Liver (tissue), 3 donors: ENCODE results near the gene DBT.
"Not testable (repeated sequence)": the region's sequence is repeated elsewhere in the genome, so short reads cannot be mapped to it uniquely, and the experiment has no call there.

Experiments
- ATF3 ChIP-seq: IDR thresholded peaks from 2 replicates; pipeline ENCODE4 v1.6.1; 2016; ENCODE audit warnings: antibody characterized with exemption
- EGR1 ChIP-seq, 2 donors: IDR thresholded peaks; 2 replicates each; pipeline ENCODE4 v1.6.1; 2016 to 2018; ENCODE audit warnings: antibody characterized with exemption in 2 of 2, low read depth in 2 of 2
- GABPA ChIP-seq, 2 donors: IDR thresholded peaks in 1 of 2; conservative IDR thresholded peaks in 1 of 2; 2 replicates each; pipeline ENCODE4 v1.6.1; 2016; ENCODE audit warnings: antibody characterized with exemption in 2 of 2, mild to moderate bottlenecking in 1 of 2, moderate library complexity in 1 of 2
- JUND ChIP-seq, 2 donors: IDR thresholded peaks; 2 replicates each; pipeline ENCODE4 v1.6.1; 2016; ENCODE audit warnings: antibody characterized with exemption in 2 of 2
- RAD21 ChIP-seq, 2 donors: IDR thresholded peaks; 2 replicates each; pipeline ENCODE4 v1.6.1; 2016; ENCODE audit warnings: antibody characterized with exemption in 2 of 2, mild to moderate bottlenecking in 2 of 2
- REST ChIP-seq: IDR thresholded peaks from 2 replicates; pipeline ENCODE4 v1.6.1; 2016; ENCODE audit warnings: antibody characterized with exemption, mild to moderate bottlenecking
- RXRA ChIP-seq, 2 donors: IDR thresholded peaks; 2 replicates each; pipeline ENCODE4 v1.6.1; 2017 to 2018; ENCODE audit warnings: antibody characterized with exemption in 2 of 2, mild to moderate bottlenecking in 1 of 2
- SP1 ChIP-seq: IDR thresholded peaks from 2 replicates; pipeline ENCODE4 v1.6.1; 2018; ENCODE audit warnings: antibody characterized with exemption, mild to moderate bottlenecking
- TAF1 ChIP-seq: conservative IDR thresholded peaks from 2 replicates; pipeline ENCODE4 v1.6.1; 2016; ENCODE audit warnings: antibody characterized with exemption, mild to moderate bottlenecking
- YY1 ChIP-seq: IDR thresholded peaks from 2 replicates; pipeline ENCODE4 v1.6.1; 2016; ENCODE audit warnings: antibody characterized with exemption, mild to moderate bottlenecking
- TF ChIP-seq, protein P1 (sequence below): IDR thresholded peaks from 2 replicates; pipeline ENCODE4 v1.6.1; 2016; ENCODE audit warnings: antibody characterized with exemption
- TF ChIP-seq, protein P2 (sequence below): fragments of 150-350 bp; IDR thresholded peaks from 2 replicates; pipeline ENCODE4 v1.5.1; 2017; ENCODE audit warnings: improper control_type of control experiment, low read depth, low read length; ENCODE audit not compliant: missing input control
- TF ChIP-seq, protein P3 (sequence below): IDR thresholded peaks from 2 replicates; pipeline ENCODE4 v1.6.1; 2016; ENCODE audit warnings: antibody characterized with exemption
- donor health status: healthy.
- donor health status: healthy.

GRCh38 chr1:100200060-100200459 is 49.6 kb downstream of the DBT start:
- TF ChIP-seq JUND (IDR thresholded peaks at IDR 0.05); REST; TAF1; RAD21 (IDR thresholded peaks at IDR 0.05); RXRA (IDR thresholded peaks at IDR 0.05); GABPA (IDR thresholded peaks at IDR 0.05 in 1 of 2, conservative IDR thresholded peaks at IDR 0.05 in 1 of 2); YY1; EGR1 (IDR thresholded peaks at IDR 0.05; ENCODE audit: low read depth in 2 of 2); ATF3; SP1: not testable (repeated sequence)
- TF ChIP-seq, protein P1, sequence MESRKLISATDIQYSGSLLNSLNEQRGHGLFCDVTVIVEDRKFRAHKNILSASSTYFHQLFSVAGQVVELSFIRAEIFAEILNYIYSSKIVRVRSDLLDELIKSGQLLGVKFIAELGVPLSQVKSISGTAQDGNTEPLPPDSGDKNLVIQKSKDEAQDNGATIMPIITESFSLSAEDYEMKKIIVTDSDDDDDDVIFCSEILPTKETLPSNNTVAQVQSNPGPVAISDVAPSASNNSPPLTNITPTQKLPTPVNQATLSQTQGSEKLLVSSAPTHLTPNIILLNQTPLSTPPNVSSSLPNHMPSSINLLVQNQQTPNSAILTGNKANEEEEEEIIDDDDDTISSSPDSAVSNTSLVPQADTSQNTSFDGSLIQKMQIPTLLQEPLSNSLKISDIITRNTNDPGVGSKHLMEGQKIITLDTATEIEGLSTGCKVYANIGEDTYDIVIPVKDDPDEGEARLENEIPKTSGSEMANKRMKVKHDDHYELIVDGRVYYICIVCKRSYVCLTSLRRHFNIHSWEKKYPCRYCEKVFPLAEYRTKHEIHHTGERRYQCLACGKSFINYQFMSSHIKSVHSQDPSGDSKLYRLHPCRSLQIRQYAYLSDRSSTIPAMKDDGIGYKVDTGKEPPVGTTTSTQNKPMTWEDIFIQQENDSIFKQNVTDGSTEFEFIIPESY = not testable (repeated sequence)
- TF ChIP-seq, protein P2, sequence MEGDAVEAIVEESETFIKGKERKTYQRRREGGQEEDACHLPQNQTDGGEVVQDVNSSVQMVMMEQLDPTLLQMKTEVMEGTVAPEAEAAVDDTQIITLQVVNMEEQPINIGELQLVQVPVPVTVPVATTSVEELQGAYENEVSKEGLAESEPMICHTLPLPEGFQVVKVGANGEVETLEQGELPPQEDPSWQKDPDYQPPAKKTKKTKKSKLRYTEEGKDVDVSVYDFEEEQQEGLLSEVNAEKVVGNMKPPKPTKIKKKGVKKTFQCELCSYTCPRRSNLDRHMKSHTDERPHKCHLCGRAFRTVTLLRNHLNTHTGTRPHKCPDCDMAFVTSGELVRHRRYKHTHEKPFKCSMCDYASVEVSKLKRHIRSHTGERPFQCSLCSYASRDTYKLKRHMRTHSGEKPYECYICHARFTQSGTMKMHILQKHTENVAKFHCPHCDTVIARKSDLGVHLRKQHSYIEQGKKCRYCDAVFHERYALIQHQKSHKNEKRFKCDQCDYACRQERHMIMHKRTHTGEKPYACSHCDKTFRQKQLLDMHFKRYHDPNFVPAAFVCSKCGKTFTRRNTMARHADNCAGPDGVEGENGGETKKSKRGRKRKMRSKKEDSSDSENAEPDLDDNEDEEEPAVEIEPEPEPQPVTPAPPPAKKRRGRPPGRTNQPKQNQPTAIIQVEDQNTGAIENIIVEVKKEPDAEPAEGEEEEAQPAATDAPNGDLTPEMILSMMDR = not testable (repeated sequence)
- TF ChIP-seq, protein P3, sequence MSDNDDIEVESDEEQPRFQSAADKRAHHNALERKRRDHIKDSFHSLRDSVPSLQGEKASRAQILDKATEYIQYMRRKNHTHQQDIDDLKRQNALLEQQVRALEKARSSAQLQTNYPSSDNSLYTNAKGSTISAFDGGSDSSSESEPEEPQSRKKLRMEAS = not testable (repeated sequence)
